Measurements from ENCODE around the gene RNF151. TPM values are rescaled to one million over a fixed set of nuclear protein-coding genes. Genes with fewer than 3 reads are reported as not detected.

RNF151 gene
- total RNA-seq, 1 experiment from 2014 or later = 0.28 TPM

- Histone ChIP-seq H4K8ac (replicated peaks; ENCODE audit: insufficient read length, low read depth, low read length) (no peak overlapping the region), H3K4me1 (ENCODE audit: insufficient read depth, low read length) (peaks cover 2% of the 10 kb centered on the region; the same call in 1 of the 2 replicates), H2BK20ac (ENCODE audit: low read depth, low read length, poor library complexity, severe bottlenecking) (no peak overlapping the region), H2BK12ac (ENCODE audit: insufficient read length, low read depth, low read length) (no peak overlapping the region), H2AK5ac (ENCODE audit: insufficient read length, low read length) (no peak overlapping the region), H4K91ac (ENCODE audit: insufficient read length, low read depth, low read length) (no peak overlapping the region), H3K79me1 (ENCODE audit: insufficient read depth, low read depth, low read length, poor library complexity, severe bottlenecking) (peaks cover 24% of the 10 kb centered on the region), H3K9me3 (ENCODE audit: control insufficient read depth, low read depth, low read length) (no peaks in the 10 kb centered on the region), H2AFZ (ENCODE audit: low read length) (no peak overlapping the region), H2BK5ac (ENCODE audit: insufficient read length, low read length) (no peak overlapping the region), H4K20me1 (ENCODE audit: control insufficient read depth, insufficient read depth, insufficient read length) (no peaks in the 10 kb centered on the region), H3K14ac (ENCODE audit: insufficient read depth, low read length) (no peak overlapping the region), H4K5ac (ENCODE audit: insufficient read length, low read depth, low read length) (no peak overlapping the region), H3K18ac (ENCODE audit: insufficient read length, low read depth, low read length) (no peak overlapping the region), H3T11ph (ENCODE audit: low read length) (no peak overlapping the region), H2BK120ac (ENCODE audit: low read depth, low read length, poor library complexity, severe bottlenecking) (no peak overlapping the region), H2BK15ac (ENCODE audit: low read depth, low read length) (no peak overlapping the region), H3K4me2 (ENCODE audit: insufficient read depth, insufficient read length, low read length) (no peak overlapping the region), H3K56ac (ENCODE audit: insufficient read length, low read depth, low read length) (no peak overlapping the region), H3K9ac (ENCODE audit: extremely low read depth, insufficient read length, low read length) (no peak overlapping the region), H3K4ac (ENCODE audit: low read depth, low read length) (no peak overlapping the region), H3K23me2 (ENCODE audit: insufficient read length, low read depth, low read length, poor library complexity, severe bottlenecking) (peaks cover 6% of the 10 kb centered on the region), H3K23ac (ENCODE audit: insufficient read length, low read depth, low read length) (no peak overlapping the region), H3K79me2 (ENCODE audit: insufficient read depth, low read length) (peaks cover 26% of the 10 kb centered on the region; the same call in 1 of the 2 replicates), H3K27ac (ENCODE audit: insufficient read length, low read depth, low read length) (no peak overlapping the region), H3K27me3 (ENCODE audit: insufficient read depth, low read length) (no peaks in the 10 kb centered on the region)
- no peak for TF ChIP-seq CTCF (conservative IDR thresholded peaks at IDR 0.05)
- Mint-ChIP-seq H3K4me3 (no peak overlapping the region), H3K36me3 (ENCODE audit: insufficient read depth in 1 of 3, low read depth in 3 of 3) (peaks cover 18 to 39% (median 38%) of the 10 kb centered on the region in 3 experiments), H3K27ac (peak overlapping the region in 1 of 3 experiments; percentile 28; a peak in 1 of 7 replicates), H3K27me3 (ENCODE audit: low read depth) (no peaks in the 10 kb centered on the region), H3K4me1 (peaks cover 18 to 30% of the 10 kb centered on the region in 2 experiments), H3K9me3 (no peaks in the 10 kb centered on the region; a peak in 1 of 5 replicates)
- no CpG with 5 or more reads among the region's 34 CpGs for WGBS (ENCODE audit: extremely low coverage, insufficient read length, low lambda C conversion rate)
- DNase-seq = no peak
These were observed 38.3 kb downstream of the RNF151 start for GRCh38 chr16:2004795-2005517.

Measured in H9 (cell line).